SKM-1 treated with dmso at 0.1 percent for 144 hours (cell line): ENCODE results near the gene TRPM2.
"Not testable (repeated sequence)": the region's sequence is repeated elsewhere in the genome, so short reads cannot be mapped to it uniquely, and the experiment has no call there.

Experiments
- DNase-seq: peaks from one replicate; lab custom pipeline; 2025; ENCODE audit not compliant: unreplicated experiment; lab: John Stamatoyannopoulos, UW

Gene TRPM2

GRCh38 chr21:44333509-44334328, 19.7 kb upstream of the TRPM2 start:
- DNase-seq: no peak

GRCh38 chr21:44334329-44335030, 18.9 kb upstream of the TRPM2 start:
- no peak for DNase-seq

- DNase-seq: no peak
Measured at GRCh38 chr21:44335266-44336059, 18.0 kb upstream of the TRPM2 start.

GRCh38 chr21:44337449-44337848, 16.0 kb upstream of the TRPM2 start:
- DNase-seq: no peak

- DNase-seq: no peak
Measured at GRCh38 chr21:44337941-44338895, 15.2 kb upstream of the TRPM2 start.

GRCh38 chr21:44338971-44339910, 14.2 kb upstream of the TRPM2 start, which contains the start of gene CFAP410:
TSS of gene CFAP410 (minus strand) at chr21:44339390. CDS start at chr21:44339194, 196 bp downstream.
- peak; percentile 87 for DNase-seq

GRCh38 chr21:44341726-44342458, 11.5 kb upstream of the TRPM2 start:
- not testable (repeated sequence) for DNase-seq

- not testable (repeated sequence) for DNase-seq
Measured at GRCh38 chr21:44342981-44343380, 10.4 kb upstream of the TRPM2 start.

GRCh38 chr21:44344541-44345183, 8.8 kb upstream of the TRPM2 start:
- DNase-seq: no peak

GRCh38 chr21:44345495-44345894, 7.9 kb upstream of the TRPM2 start:
- no peak for DNase-seq

GRCh38 chr21:44347911-44348451, 5.4 kb upstream of the TRPM2 start:
- DNase-seq: no peak

GRCh38 chr21:44348861-44349260, 4.6 kb upstream of the TRPM2 start:
- DNase-seq: no peak

- DNase-seq: no peak
Measured at GRCh38 chr21:44349416-44349846, 4.0 kb upstream of the TRPM2 start.

GRCh38 chr21:44349847-44350772, 3.3 kb upstream of the TRPM2 start:
- DNase-seq: no peak

- no peak for DNase-seq
Measured at GRCh38 chr21:44350773-44351481, 2.5 kb upstream of the TRPM2 start.
